ENCODE measurements around the gene TOR2A. TPM values are rescaled to one million over a fixed set of nuclear protein-coding genes. Genes with fewer than 3 reads are reported as not detected.

The TOR2A gene
- total and polyA plus RNA-seq, 2 of the 8 experiments (the other 6 are each of a cell fraction or from before 2014, with no cell fraction given): 18.7 to 24.9 TPM

GRCh38 chr9:127700140-127700539, 35.0 kb downstream of the TOR2A start:
- no peak overlapping the region for H3K4ac ChIP-seq (replicated peaks; ENCODE audit: insufficient read length, low read depth, low read length)
- no peaks in the 10 kb centered on the region for H3K79me2 ChIP-seq (ENCODE audit: control insufficient read depth in 1 of 2, insufficient read depth in 2 of 2, low read length in 2 of 2)
- no peaks in the 10 kb centered on the region for H3K79me1 ChIP-seq (ENCODE audit: low read depth, low read length)
- no peak overlapping the region for H4K5ac ChIP-seq (ENCODE audit: insufficient read length, low read depth, low read length)
- FAIRE-seq: no peak
- 0 out of 2 replicates have a peak, but pooled peaks cover 1% of the 10 kb centered on the region for H3K23me2 ChIP-seq (ENCODE audit: low read depth, low read length)
- no peak overlapping the region for H3K4me3 ChIP-seq (ENCODE audit: extremely low read depth in 1 of 4, insufficient read depth in 2 of 4, low read depth in 3 of 4, low read length in 4 of 4)
- no peak overlapping the region for H2BK120ac ChIP-seq (replicated peaks; ENCODE audit: low read depth, low read length)
- 0 out of 2 replicates have a peak overlapping the region, but pooled peaks have one; percentile 46 for H2BK15ac ChIP-seq (ENCODE audit: low read length)
- H2AFZ ChIP-seq (ENCODE audit: low read length): no peak overlapping the region
- H2BK20ac ChIP-seq (ENCODE audit: low read length): 0 out of 2 replicates have a peak overlapping the region, but pooled peaks have one; percentile 61
- H4K91ac ChIP-seq (replicated peaks; ENCODE audit: insufficient read length, low read length): no peak overlapping the region
- ChIA-PET POLR2A (ENCODE audit: partially characterized antibody) (interaction anchor here (0.8 to 2.0 kb wide), 5 partner anchors 11 to 221 kb away, joined by 3 to 9 read pairs (median 3); partner anchors contain the start of genes PTRH1 and TTC16), CTCF (ENCODE audit: partially characterized antibody) (interaction anchor here (0.9 to 1.5 kb wide), 5 partner anchors 10 to 209 kb away, joined by 3 to 5 read pairs (median 4); no protein-coding TSS in a partner anchor)
- 80% methylated on average over 2 of the region's 2 CpGs; no CpG with 5 or more reads in 1 of the 2 experiments for WGBS, 2 experiments (ENCODE audit: extremely low coverage in 1 of 2, insufficient coverage in 1 of 2, insufficient read length in 1 of 2, insufficient replicate concordance in 2 of 2, low coverage in 1 of 2, low lambda C conversion rate in 2 of 2, missing lambda C conversion rate in 1 of 2)
- no peak for DNase-seq (ENCODE audit: low read depth in 1 of 2, low spot score in 2 of 2)
- H3K4me2 ChIP-seq (ENCODE audit: insufficient read depth in 1 of 2, low read depth in 2 of 2, low read length in 2 of 2): no peak overlapping the region; a peak in 1 of 4 replicates
- no peak overlapping the region for H3K23ac ChIP-seq (ENCODE audit: insufficient read length)
- H3K18ac ChIP-seq (ENCODE audit: extremely low read depth, low read length): no peak overlapping the region
- H4K8ac ChIP-seq (ENCODE audit: extremely low read depth, insufficient read depth, low read length): peak overlapping the region; percentile 1; the same call in 1 of the 2 replicates
- H3K9ac ChIP-seq (replicated peaks in 1 of 4; ENCODE audit: extremely low read depth in 1 of 4, low read depth in 3 of 4, low read length in 3 of 4): no peak overlapping the region; a peak in 1 of 7 replicates
- H3K14ac ChIP-seq (ENCODE audit: insufficient read length): no peak overlapping the region
- H2BK12ac ChIP-seq (ENCODE audit: low read depth, low read length): 0 out of 2 replicates have a peak overlapping the region, but pooled peaks have one; percentile 27
- no peak overlapping the region for H3K56ac ChIP-seq (replicated peaks; ENCODE audit: insufficient read length, low read depth, low read length)
- H3K27ac ChIP-seq (ENCODE audit: low read depth, low read length): no peak overlapping the region
- H4K20me1 ChIP-seq (replicated peaks in 1 of 2; ENCODE audit: control insufficient read depth in 1 of 2, insufficient read depth in 2 of 2, low read length in 2 of 2): no peaks in the 10 kb centered on the region
- no peaks in the 10 kb centered on the region; a peak in 2 of 7 replicates for H3K27me3 ChIP-seq (replicated peaks in 1 of 4; ENCODE audit: control insufficient read depth in 3 of 4, extremely low read depth in 1 of 4, insufficient read depth in 3 of 4, low read length in 3 of 4)
- H3K9me3 ChIP-seq (ENCODE audit: insufficient read depth in 2 of 2, low read depth in 1 of 2, low read length in 1 of 2): no peaks in the 10 kb centered on the region
- no peaks in the 10 kb centered on the region for H3K36me3 ChIP-seq (ENCODE audit: control insufficient read depth in 2 of 4, insufficient read depth in 4 of 4, low read length in 3 of 4)
- H2AK5ac ChIP-seq (ENCODE audit: low read depth, low read length): peak overlapping the region; percentile 24; the same call in 1 of the 2 replicates
- H3K4me1 ChIP-seq (replicated peaks in 1 of 4; ENCODE audit: control insufficient read depth in 3 of 4, insufficient read depth in 4 of 4, low read length in 3 of 4): no peaks in the 10 kb centered on the region
- no peak overlapping the region for H2BK5ac ChIP-seq (ENCODE audit: low read depth, low read length)
- no peak for TF ChIP-seq YY1 (IDR thresholded peaks at IDR 0.05; ENCODE audit: low read depth, low read length)
- TF ChIP-seq PHF8 (conservative IDR thresholded peaks at IDR 0.05; ENCODE audit: low read depth, low read length): no peak
- no peak for TF ChIP-seq CEBPB (IDR thresholded peaks at IDR 0.05; ENCODE audit: low read depth, low read length)
- no peak for TF ChIP-seq EGR1 (IDR thresholded peaks at IDR 0.05; ENCODE audit: borderline replicate concordance, low read depth, low read length)
- no peak for TF ChIP-seq SP1 (IDR thresholded peaks at IDR 0.05; ENCODE audit: low read depth, low read length)
- no peak for TF ChIP-seq MAX (IDR thresholded peaks at IDR 0.05)
- no peak for TF ChIP-seq HDAC2 (IDR thresholded peaks at IDR 0.05; ENCODE audit: borderline replicate concordance in 1 of 2, low read depth in 2 of 2, low read length in 2 of 2)
- TF ChIP-seq SIX5 (IDR thresholded peaks at IDR 0.05; ENCODE audit: low read depth, low read length): no peak
- no peak for TF ChIP-seq EP300 (IDR thresholded peaks at IDR 0.05; ENCODE audit: borderline replicate concordance in 1 of 2, low read depth in 2 of 2, low read length in 2 of 2)
- TF ChIP-seq NANOG (IDR thresholded peaks at IDR 0.05; ENCODE audit: insufficient read depth, low read depth, low read length, poor library complexity, severe bottlenecking): no peak
- TF ChIP-seq ATF3 (IDR thresholded peaks at IDR 0.05; ENCODE audit: insufficient read depth, low read depth, low read length): no peak
- TF ChIP-seq SP4 (IDR thresholded peaks at IDR 0.05; ENCODE audit: low read length): no peak
- TF ChIP-seq BRCA1 (IDR thresholded peaks at IDR 0.05; ENCODE audit: low read depth, low read length): no peak
